OCI-LY7 (cell line): Measurements from ENCODE around the gene TRMT11. TPM values are rescaled to one million over a fixed set of nuclear protein-coding genes. Genes with fewer than 3 reads are reported as not detected.

ENCODE experiments used
- BruUV-seq: library from RNA; stranded (reverse); fragments of 400-500 nt; replicated peaks from 2 replicates; lab custom pipeline; 2021; lab: Mats Ljungman, UMichigan
- CTCF ChIA-PET: fragments of 300-600 bp; sonication (Branson Sonifier 250); formaldehyde crosslinking; loops from one replicate; lab custom pipeline; 2022; ENCODE audit warnings: antibody characterized with exemption; ENCODE audit not compliant: unreplicated experiment; lab: Charles Lee
- POLR2A ChIA-PET: fragments of 300-600 bp; sonication (Branson Sonifier 250); formaldehyde crosslinking; loops from one replicate; lab custom pipeline; 2022; ENCODE audit warnings: antibody characterized with exemption; lab: Charles Lee
- DNase-seq: peaks from one replicate; pipeline ENCODE4 v3.0.0-alpha.2; 2015; ENCODE audit warnings: low spot score
- H2AFZ ChIP-seq: fragments of 200-600 bp; sonication (generic), shearing (Covaris generic); 2 replicates; pipeline ENCODE4 v1.6.1; 2014; ENCODE audit warnings: mild to moderate bottlenecking, antibody characterized with exemption, low read length, moderate library complexity
- H3K27ac ChIP-seq: fragments of 200-600 bp; sonication (generic); 2 replicates; pipeline ENCODE4 v1.5.1; 2014; ENCODE audit warnings: mixed run types, low read depth, mild to moderate bottlenecking, moderate library complexity, low read length, inconsistent platforms; ENCODE audit not compliant: poor library complexity, severe bottlenecking
- H3K36me3 ChIP-seq: fragments of 200-600 bp; sonication (generic); 2 replicates; pipeline ENCODE4 v1.6.1; 2014; ENCODE audit warnings: mild to moderate bottlenecking, antibody characterized with exemption, low read length, moderate library complexity, mixed read lengths; ENCODE audit not compliant: insufficient read depth
- H3K4me1 ChIP-seq: fragments of 200-600 bp; sonication (generic); 2 replicates; pipeline ENCODE4 v1.5.1; 2014; ENCODE audit warnings: mild to moderate bottlenecking, low read length; ENCODE audit not compliant: insufficient read depth, poor library complexity, severe bottlenecking
- H3K4me2 ChIP-seq: fragments of 200-600 bp; sonication (generic); 2 replicates; pipeline ENCODE4 v1.6.1; 2014; ENCODE audit warnings: mild to moderate bottlenecking, low read length
- H3K4me3 ChIP-seq: fragments of 200-600 bp; sonication (generic); 2 replicates; pipeline ENCODE4 v1.5.1; 2014; ENCODE audit warnings: mild to moderate bottlenecking, low read depth, low read length; ENCODE audit not compliant: poor library complexity, severe bottlenecking
- H3K79me2 ChIP-seq: fragments of 200-600 bp; sonication (generic); 2 replicates; pipeline ENCODE4 v1.6.1; 2016; ENCODE audit warnings: low read depth, mild to moderate bottlenecking, low read length, moderate library complexity, mixed read lengths; ENCODE audit not compliant: insufficient read depth
- H3K9me2 ChIP-seq: fragments of 200-600 bp; sonication (generic); 2 replicates; pipeline ENCODE4 v1.6.1; 2016; ENCODE audit warnings: mild to moderate bottlenecking, low read length, mixed read lengths; ENCODE audit not compliant: insufficient read depth
- H3K9me3 ChIP-seq: fragments of 200-600 bp; sonication (generic); 2 replicates; pipeline ENCODE4 v1.6.1; 2014; ENCODE audit warnings: mild to moderate bottlenecking, mixed run types, low read length, mixed read lengths
- H4K20me1 ChIP-seq: fragments of 200-600 bp; sonication (generic); 2 replicates; pipeline ENCODE4 v1.6.1; 2014; ENCODE audit warnings: mild to moderate bottlenecking, antibody characterized with exemption, low read length, moderate library complexity, mixed read lengths; ENCODE audit not compliant: insufficient read depth
- EZH2phosphoT487 ChIP-seq: fragments of 200-600 bp; sonication (generic); IDR thresholded peaks from 2 replicates; pipeline ENCODE4 v1.6.1; 2018; ENCODE audit warnings: low read depth, borderline replicate concordance, mild to moderate bottlenecking, mixed run types, antibody characterized with exemption, low read length, moderate library complexity, mixed read lengths
- intact Hi-C: fragments of 100-400 bp; cut with micrococcal nuclease; formaldehyde crosslinking; loops from one replicate; pipeline ENCODE4 v1.10.0; 2022; ENCODE audit not compliant: unreplicated experiment
- total RNA-seq, 2 experiments: library from RNA; depleted of rRNA in 1 of 2; stranded (reverse); fragments of >200 nt in 1 of 2; shearing (Covaris generic) in 1 of 2; gene quantifications; 2 replicates each; pipeline ENCODE4 v1.2.3, GENCODE V29; 2014 to 2022
- TF ChIP-seq, protein P1 (sequence below): fragments of 200-600 bp; sonication (generic); conservative IDR thresholded peaks from 2 replicates; pipeline ENCODE4 v1.5.1; 2014; ENCODE audit warnings: mild to moderate bottlenecking, antibody characterized with exemption, low read length, moderate library complexity, mixed read lengths

TRMT11 gene
- total RNA-seq, 2 experiments from 2014 or later: 32.9 to 46.8 TPM

DNA sequence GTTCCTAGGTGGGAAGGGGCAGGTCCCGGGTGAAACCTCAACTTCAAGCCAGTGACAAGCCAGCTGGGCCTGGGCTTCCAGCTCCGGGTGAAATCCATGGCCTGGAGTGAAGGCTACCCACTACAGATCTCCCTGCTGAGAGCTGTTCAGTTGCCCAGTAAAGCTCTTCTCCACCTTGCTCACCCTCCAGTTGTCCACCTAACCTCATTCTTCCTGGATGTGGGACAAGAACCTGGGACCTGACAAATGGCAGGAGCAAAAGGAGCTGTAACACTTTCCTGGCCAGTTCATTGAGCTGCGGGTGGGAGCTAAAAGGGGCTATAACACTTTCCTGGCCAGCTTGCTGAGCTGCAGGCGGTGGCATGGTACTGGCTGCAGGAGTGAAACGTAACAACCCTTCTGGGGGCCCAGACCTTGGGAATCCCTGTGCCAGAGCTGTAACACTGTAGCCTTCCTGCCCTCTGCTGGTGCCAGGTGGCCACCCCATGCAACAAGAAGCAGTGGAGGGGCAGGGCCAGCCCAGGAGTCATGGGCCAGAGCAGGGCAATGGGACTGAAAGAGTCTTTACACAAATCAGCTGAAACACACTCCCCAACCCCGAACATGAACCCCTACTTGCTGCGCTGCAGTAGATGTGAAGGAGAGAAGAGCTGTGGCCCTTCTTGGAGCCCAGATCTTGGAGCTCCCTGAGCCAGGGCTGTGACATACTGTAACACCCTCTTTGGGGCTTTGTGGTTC is 33.4 kb upstream of the TRMT11 start:
- H3K27ac ChIP-seq: no peak overlapping the region
- H3K4me2 ChIP-seq: no peak overlapping the region
- CTCF ChIA-PET: interaction anchor here (0.6 to 1.6 kb wide), 2 partner anchors 161 to 166 kb away, joined by 3 read pairs; no protein-coding TSS in a partner anchor
- H3K9me3 ChIP-seq: no peaks in the 10 kb centered on the region
- POLR2A ChIA-PET: interaction anchor here (0.9 to 1.2 kb wide), 3 partner anchors 62 to 171 kb away, joined by 3 to 4 read pairs (median 3); no protein-coding TSS in a partner anchor
- no peaks in the 10 kb centered on the region for H4K20me1 ChIP-seq
- H3K9me2 ChIP-seq: no peaks in the 10 kb centered on the region
- peaks cover 11% of the 10 kb centered on the region for H3K4me1 ChIP-seq
- peaks cover 8% of the 10 kb centered on the region for H3K79me2 ChIP-seq
- no peaks in the 10 kb centered on the region for H3K36me3 ChIP-seq
- no peak overlapping the region for H2AFZ ChIP-seq
- BruUV-seq: no TSS peak
- peak; percentile 18 for DNase-seq
- H3K4me3 ChIP-seq: no peak overlapping the region
- TF ChIP-seq EZH2phosphoT487: no peak
- TF ChIP-seq, protein P1, sequence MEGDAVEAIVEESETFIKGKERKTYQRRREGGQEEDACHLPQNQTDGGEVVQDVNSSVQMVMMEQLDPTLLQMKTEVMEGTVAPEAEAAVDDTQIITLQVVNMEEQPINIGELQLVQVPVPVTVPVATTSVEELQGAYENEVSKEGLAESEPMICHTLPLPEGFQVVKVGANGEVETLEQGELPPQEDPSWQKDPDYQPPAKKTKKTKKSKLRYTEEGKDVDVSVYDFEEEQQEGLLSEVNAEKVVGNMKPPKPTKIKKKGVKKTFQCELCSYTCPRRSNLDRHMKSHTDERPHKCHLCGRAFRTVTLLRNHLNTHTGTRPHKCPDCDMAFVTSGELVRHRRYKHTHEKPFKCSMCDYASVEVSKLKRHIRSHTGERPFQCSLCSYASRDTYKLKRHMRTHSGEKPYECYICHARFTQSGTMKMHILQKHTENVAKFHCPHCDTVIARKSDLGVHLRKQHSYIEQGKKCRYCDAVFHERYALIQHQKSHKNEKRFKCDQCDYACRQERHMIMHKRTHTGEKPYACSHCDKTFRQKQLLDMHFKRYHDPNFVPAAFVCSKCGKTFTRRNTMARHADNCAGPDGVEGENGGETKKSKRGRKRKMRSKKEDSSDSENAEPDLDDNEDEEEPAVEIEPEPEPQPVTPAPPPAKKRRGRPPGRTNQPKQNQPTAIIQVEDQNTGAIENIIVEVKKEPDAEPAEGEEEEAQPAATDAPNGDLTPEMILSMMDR: 0 out of 2 replicates have a peak, but pooled peaks have one; percentile 23
- intact Hi-C loops: no loop called here

DNA sequence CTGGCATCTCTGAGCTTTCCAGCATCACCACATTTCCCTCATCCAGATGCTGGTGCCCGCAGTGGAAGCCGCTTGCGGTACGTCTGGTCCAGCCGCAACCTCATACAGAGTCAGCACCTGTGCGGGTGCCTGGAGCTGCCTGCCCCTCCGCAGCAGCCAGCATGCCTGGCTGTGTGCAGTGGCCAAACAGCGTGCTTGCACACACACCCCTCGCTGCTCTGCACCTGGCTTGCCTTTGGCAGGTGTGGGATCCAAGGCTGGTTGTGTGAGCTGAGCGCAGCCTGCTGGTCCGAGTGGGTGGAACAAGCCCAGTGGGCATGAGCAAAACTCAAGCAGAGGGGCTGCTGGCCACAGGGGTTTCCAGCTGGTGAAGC is 32.9 kb upstream of the TRMT11 start:
- no TSS peak for BruUV-seq
- H3K9me2 ChIP-seq: no peaks in the 10 kb centered on the region
- no peak overlapping the region for H3K4me2 ChIP-seq
- H3K27ac ChIP-seq: no peak overlapping the region
- POLR2A ChIA-PET: interaction anchor here (0.9 to 1.2 kb wide), 3 partner anchors 19 to 164 kb away, joined by 3 to 4 read pairs (median 3); no protein-coding TSS in a partner anchor
- H3K4me3 ChIP-seq: no peak overlapping the region
- H4K20me1 ChIP-seq: no peaks in the 10 kb centered on the region
- no peaks in the 10 kb centered on the region for H3K36me3 ChIP-seq
- DNase-seq: peak; percentile 34
- CTCF ChIA-PET: interaction anchor here (0.6 kb wide), 1 partner anchor 167 kb away, joined by 3 read pairs; no protein-coding TSS in a partner anchor
- TF ChIP-seq EZH2phosphoT487: no peak
- TF ChIP-seq, protein P1: 0 out of 2 replicates have a peak, but pooled peaks have one; percentile 32
- H3K9me3 ChIP-seq: no peaks in the 10 kb centered on the region
- intact Hi-C loops: no loop called here
- H3K4me1 ChIP-seq: peaks cover 16% of the 10 kb centered on the region
- peaks cover 13% of the 10 kb centered on the region for H3K79me2 ChIP-seq
- H2AFZ ChIP-seq: no peak overlapping the region
